SK-N-DZ (cell line): ENCODE results near the gene NT5DC1.
A peak's percentile ranks its signal among the peaks of the same experiment; 100 is the strongest.
"Not testable (repeated sequence)": the region's sequence is repeated elsewhere in the genome, so short reads cannot be mapped to it uniquely, and the experiment has no call there.

Experiments
- DNase-seq: peaks from one replicate; pipeline ENCODE4 v3.0.0-alpha.2; 2015; ENCODE audit warnings: low spot score

Gene NT5DC1

GRCh38 chr6:116278481-116278829 is 177.8 kb downstream of the NT5DC1 start:
- DNase-seq: no peak

- no peak for DNase-seq
These were observed 178.2 kb downstream of the NT5DC1 start for GRCh38 chr6:116278854-116279231.

- peak; percentile 97 for DNase-seq
These were observed 178.8 kb downstream of the NT5DC1 start, which contains the start of gene TSPYL1 for GRCh38 chr6:116279232-116280160. TSS of gene TSPYL1 (minus strand) at chr6:116279930. CDS start at chr6:116279830, 100 bp downstream.

GRCh38 chr6:116280161-116280932 is 179.7 kb downstream of the NT5DC1 start:
- DNase-seq: peak; percentile 14

DNA sequence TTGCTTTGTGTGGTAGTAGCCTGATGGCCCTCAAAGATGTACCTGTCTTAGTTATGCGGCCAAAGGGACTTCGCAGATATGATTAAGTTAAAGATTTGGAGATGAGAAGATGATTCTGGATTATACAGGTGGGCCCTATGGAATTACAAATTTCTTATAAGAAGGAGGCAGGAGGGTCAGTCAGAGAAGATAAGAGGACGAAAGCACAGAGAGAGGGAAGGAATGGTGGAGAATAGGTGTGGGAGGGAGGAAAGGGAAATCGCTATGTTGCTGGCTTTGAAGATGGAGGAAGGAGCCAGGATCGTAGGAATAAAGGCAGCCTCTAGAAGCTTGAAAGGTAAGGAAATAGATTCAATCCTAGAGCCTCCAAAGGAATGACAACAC is 180.3 kb downstream of the NT5DC1 start:
- no peak for DNase-seq

- DNase-seq: no peak
These were observed 182.0 kb downstream of the NT5DC1 start for GRCh38 chr6:116282698-116283097.

GRCh38 chr6:116283191-116283590 is 182.5 kb downstream of the NT5DC1 start:
- no peak for DNase-seq

DNA sequence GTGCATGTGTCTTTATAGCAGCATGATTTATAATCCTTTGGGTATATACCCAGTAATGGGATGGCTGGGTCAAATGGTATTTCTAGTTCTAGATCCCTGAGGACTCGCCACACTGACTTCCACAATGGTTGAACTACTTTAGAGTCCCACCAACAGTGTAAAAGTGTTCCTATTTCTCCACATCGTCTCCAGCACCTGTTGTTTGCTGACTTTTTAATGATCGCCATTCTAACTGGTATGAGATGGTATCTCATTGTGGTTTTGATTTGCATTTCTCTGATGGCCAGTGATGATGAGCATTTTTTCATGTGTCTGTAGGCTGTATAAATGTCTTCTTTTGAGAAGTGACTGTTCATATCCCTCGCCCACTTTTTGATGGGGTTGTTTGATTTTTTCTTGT is 184.3 kb downstream of the NT5DC1 start:
- not testable (repeated sequence) for DNase-seq

- no peak for DNase-seq
These were observed 186.2 kb downstream of the NT5DC1 start for GRCh38 chr6:116286773-116287358.

DNA sequence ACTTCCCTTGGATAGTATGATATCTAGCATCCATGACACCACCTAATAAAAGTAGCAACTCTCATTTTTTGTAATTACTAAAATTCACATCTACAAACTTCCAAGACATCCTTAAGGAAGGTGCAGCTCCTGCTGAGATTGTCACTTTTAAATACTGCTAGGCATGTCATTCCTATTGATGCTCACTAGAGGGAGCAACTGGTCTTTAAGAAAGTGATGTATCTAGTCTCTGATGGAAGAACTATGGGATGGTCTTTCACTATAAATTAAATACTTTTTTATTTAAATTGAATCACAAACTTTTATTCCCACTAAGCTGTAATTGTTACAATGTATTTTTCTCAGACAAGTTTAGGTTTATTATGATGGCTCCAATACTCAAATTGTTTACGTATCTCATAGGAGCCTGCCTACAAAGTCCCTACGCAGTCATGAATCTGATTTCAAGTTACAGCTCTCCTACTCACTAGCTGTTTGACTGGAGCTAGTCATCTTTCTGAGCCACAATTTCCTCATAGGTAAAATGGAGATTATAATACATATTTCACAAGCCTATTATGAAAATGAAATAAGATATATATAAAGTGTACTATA is 187.1 kb downstream of the NT5DC1 start:
- peak; percentile 61 for DNase-seq

DNA sequence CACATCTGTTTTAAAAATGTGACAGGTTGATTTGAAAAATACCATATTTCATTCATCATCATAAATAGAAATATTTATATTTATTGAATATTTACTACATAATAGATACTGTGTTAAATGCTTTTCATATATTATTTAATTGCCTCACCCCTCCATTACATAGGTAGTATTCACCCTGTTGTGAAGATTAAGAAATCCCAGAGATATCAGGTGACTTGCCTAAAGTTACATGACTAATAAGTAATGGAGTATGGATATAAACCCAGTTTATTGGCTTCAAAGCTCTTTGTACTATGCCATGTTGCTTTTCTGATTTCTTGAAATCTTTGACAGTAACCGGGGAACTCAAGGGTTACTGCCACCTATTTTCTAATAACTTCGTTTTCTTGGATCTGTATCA is 189.2 kb downstream of the NT5DC1 start:
- no peak for DNase-seq

GRCh38 chr6:116290799-116291198 is 190.1 kb downstream of the NT5DC1 start:
- no peak for DNase-seq

DNA sequence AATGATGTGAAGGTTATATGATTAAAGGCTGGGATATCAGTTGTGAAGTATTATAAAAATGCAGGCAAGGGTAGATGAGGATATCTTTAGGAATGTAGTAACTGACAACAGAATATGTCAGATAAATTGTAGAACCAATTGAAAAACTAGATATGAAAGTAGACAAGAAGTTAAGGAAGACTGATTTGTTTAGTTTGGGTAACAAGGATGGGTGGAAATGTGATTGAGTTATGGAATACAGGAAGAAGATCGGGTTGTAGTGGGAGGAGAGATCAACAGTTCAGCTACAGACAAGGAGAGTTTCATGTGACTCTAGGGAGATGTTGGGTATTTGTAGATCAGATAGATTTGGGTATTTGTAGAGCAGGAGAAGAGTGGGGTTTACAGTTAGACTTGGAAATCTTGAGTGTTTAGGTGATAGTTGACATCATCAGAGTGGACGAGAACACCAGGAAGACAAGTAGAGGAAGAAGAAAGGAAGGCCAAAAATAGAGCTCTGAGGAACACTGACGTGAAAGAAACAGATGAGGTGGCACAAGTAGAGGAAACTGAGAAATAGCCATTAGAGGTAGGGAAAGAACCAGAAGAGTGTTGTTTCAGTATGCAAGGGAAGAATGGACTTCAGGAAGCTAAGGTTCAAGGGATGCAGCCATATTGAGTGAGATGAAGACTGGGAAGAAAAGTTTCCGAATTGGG is 191.2 kb downstream of the NT5DC1 start:
- DNase-seq: no peak

GRCh38 chr6:116292553-116292952 is 191.9 kb downstream of the NT5DC1 start:
- DNase-seq: no peak

GRCh38 chr6:116298273-116298672 is 197.6 kb downstream of the NT5DC1 start:
- DNase-seq: no peak

GRCh38 chr6:116298973-116299372 is 198.3 kb downstream of the NT5DC1 start:
- DNase-seq: no peak
